Measurements from ENCODE around the gene FAM13A. TPM values are rescaled to one million over a fixed set of nuclear protein-coding genes. Genes with fewer than 3 reads are reported as not detected.

Gene FAM13A
- total and polyA plus RNA-seq, 2 experiments from 2014 or later, result 5.3 to 6.6 TPM

DNA sequence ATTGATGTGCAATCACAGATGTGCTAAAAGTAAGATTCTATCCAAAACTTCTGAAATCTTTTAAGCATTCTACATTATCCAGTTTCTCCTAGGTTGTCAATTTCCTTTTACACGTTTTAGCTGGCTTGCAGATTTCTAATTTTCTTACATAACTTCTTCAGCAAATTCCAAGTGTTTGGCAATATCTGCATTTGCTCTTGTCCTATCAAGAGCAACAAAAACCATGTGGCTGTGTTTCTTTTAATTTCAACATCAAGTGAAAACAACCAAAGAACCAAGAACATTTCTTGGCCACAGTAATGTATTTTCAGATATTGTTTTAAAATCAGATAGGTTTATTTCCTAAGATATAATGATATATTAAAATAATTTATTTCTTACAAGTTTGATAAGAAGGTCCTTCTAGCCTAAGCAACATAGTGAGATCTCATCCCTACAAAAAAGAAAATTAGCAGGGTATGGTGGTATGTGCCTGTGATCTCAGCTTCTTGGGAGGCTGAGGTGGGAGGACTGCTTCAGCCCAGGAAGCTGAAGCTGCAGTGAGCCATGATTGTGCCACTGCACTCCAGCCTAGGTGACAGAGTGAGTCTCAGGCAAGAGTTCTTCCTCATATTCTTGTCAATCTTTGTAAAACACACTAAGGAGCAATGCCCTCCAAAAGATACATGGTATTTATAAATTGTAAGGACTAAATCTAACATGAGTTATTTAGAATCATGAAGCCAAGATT, 228.0 kb downstream of the FAM13A start:
- 12 to 13% methylated on average over 1 of the region's 1 CpG for WGBS, 2 experiments (ENCODE audit: low coverage in 1 of 2, low lambda C conversion rate in 2 of 2, missing lambda C conversion rate in 2 of 2)
- no peak overlapping the region for H3K9ac ChIP-seq
- H4K20me1 ChIP-seq (ENCODE audit: insufficient read depth), result no peaks in the 10 kb centered on the region
- H3K79me2 ChIP-seq (ENCODE audit: insufficient read depth), result no peaks in the 10 kb centered on the region
- H3K9me2 ChIP-seq (ENCODE audit: insufficient read depth), result no peaks in the 10 kb centered on the region
- no peaks in the 10 kb centered on the region for H3K27me3 ChIP-seq (replicated peaks; ENCODE audit: insufficient read depth)
- no peak for DNase-seq
- in situ Hi-C loops (cut with MboI), result no loop called here
- peaks cover 5% of the 10 kb centered on the region; the same call in 1 of the 2 replicates for H3F3A ChIP-seq (ENCODE audit: insufficient read depth)
- TF ChIP-seq EZH2phosphoT487 (IDR thresholded peaks at IDR 0.05; ENCODE audit: insufficient read depth, low read depth), result no peak
- no peak for TF ChIP-seq EZH2 (IDR thresholded peaks at IDR 0.05; ENCODE audit: insufficient read depth, poor library complexity, severe bottlenecking)
- no peak overlapping the region for H3K4me3 ChIP-seq
- no peak overlapping the region for H3K27ac ChIP-seq
- H3K9me3 ChIP-seq (ENCODE audit: low read depth), result no peaks in the 10 kb centered on the region
- H3K4me2 ChIP-seq (ENCODE audit: unreplicated experiment), result no peak overlapping the region
- no peaks in the 10 kb centered on the region for H3K36me3 ChIP-seq (ENCODE audit: low read depth)
- peaks cover 3% of the 10 kb centered on the region; the same call in 1 of the 2 replicates for H3K4me1 ChIP-seq (ENCODE audit: insufficient read depth)
- no peak overlapping the region for H2AFZ ChIP-seq

DNA sequence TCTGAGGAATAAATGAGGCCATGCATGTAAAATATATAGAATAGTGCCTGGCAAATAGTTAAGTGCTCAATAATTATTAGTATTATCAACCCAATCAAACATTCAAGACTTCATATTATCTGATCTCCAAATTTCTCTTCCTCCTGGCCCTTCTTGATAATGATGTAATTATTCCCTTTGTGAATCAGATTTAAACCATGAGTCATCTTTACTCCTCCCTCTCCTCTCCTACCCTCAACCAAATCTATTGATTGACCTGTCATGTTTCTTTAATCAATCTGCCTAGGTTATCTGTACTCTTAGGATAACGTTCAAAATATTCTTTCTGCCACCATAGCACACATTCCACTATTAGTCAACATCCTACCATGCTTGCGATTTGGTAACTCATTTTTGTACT, 229.5 kb downstream of the FAM13A start:
- Histone ChIP-seq H3K4me2 (ENCODE audit: unreplicated experiment) (no peak overlapping the region), H3K9ac (no peak overlapping the region), H3K9me2 (ENCODE audit: insufficient read depth) (no peaks in the 10 kb centered on the region), H3K27me3 (replicated peaks; ENCODE audit: insufficient read depth) (no peaks in the 10 kb centered on the region), H3K27ac (no peak overlapping the region), H3K9me3 (ENCODE audit: low read depth) (no peaks in the 10 kb centered on the region), H3K4me1 (ENCODE audit: insufficient read depth) (peaks cover 12% of the 10 kb centered on the region), H3F3A (ENCODE audit: insufficient read depth) (peaks cover 20% of the 10 kb centered on the region), H4K20me1 (ENCODE audit: insufficient read depth) (no peaks in the 10 kb centered on the region), H3K79me2 (ENCODE audit: insufficient read depth) (no peaks in the 10 kb centered on the region), H3K4me3 (no peak overlapping the region), H3K36me3 (ENCODE audit: low read depth) (no peaks in the 10 kb centered on the region), H2AFZ (no peak overlapping the region)
- 93 to 96% methylated on average over 2 of the region's 2 CpGs for WGBS, 2 experiments (ENCODE audit: low coverage in 1 of 2, low lambda C conversion rate in 2 of 2, missing lambda C conversion rate in 2 of 2)
- in situ Hi-C loops (cut with MboI), result no loop called here
- DNase-seq, result no peak
- TF ChIP-seq EZH2phosphoT487 (IDR thresholded peaks at IDR 0.05; ENCODE audit: insufficient read depth, low read depth) (no peak), EZH2 (IDR thresholded peaks at IDR 0.05; ENCODE audit: insufficient read depth, poor library complexity, severe bottlenecking) (no peak)

DNA sequence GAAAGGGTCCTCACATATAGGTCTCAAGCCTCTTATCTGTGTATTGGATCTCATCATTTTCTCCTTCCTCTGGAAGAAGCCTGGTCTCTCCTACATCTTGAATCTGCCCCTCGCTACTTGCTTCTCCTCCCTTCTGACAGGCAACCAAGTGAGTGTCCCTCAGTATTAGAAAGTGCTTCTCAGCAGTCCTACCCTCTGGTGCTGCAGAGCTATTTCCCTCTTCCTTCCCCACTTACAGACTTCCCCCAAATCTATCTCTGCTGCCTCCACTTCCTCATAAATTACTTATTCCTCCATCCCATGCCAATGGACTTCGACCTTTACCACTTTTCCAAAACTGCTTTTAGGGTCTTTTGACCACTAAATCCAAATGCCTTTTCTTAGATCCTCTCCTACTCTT, 230.2 kb downstream of the FAM13A start:
- Histone ChIP-seq H3K27ac (no peak overlapping the region), H3K4me2 (ENCODE audit: unreplicated experiment) (no peak overlapping the region), H3K9ac (no peak overlapping the region), H3K27me3 (replicated peaks; ENCODE audit: insufficient read depth) (no peaks in the 10 kb centered on the region), H3K4me1 (ENCODE audit: insufficient read depth) (peaks cover 18% of the 10 kb centered on the region), H3K9me3 (ENCODE audit: low read depth) (no peaks in the 10 kb centered on the region), H2AFZ (no peak overlapping the region), H3K4me3 (no peak overlapping the region), H3F3A (ENCODE audit: insufficient read depth) (peaks cover 26% of the 10 kb centered on the region), H3K36me3 (ENCODE audit: low read depth) (no peaks in the 10 kb centered on the region), H3K9me2 (ENCODE audit: insufficient read depth) (no peaks in the 10 kb centered on the region), H4K20me1 (ENCODE audit: insufficient read depth) (no peaks in the 10 kb centered on the region), H3K79me2 (ENCODE audit: insufficient read depth) (no peaks in the 10 kb centered on the region)
- WGBS, 2 experiments (ENCODE audit: low coverage in 1 of 2, low lambda C conversion rate in 2 of 2, missing lambda C conversion rate in 2 of 2), result 100% methylated on average over 2 of the region's 2 CpGs
- no peak for TF ChIP-seq EZH2phosphoT487 (IDR thresholded peaks at IDR 0.05; ENCODE audit: insufficient read depth, low read depth)
- TF ChIP-seq EZH2 (IDR thresholded peaks at IDR 0.05; ENCODE audit: insufficient read depth, poor library complexity, severe bottlenecking), result no peak
- in situ Hi-C loops (cut with MboI), result no loop called here
- no peak for DNase-seq

GRCh38 chr4:88825931-88826330, 231.1 kb downstream of the FAM13A start:
- no peaks in the 10 kb centered on the region for H3K9me3 ChIP-seq (ENCODE audit: low read depth)
- TF ChIP-seq EZH2 (IDR thresholded peaks at IDR 0.05; ENCODE audit: insufficient read depth, poor library complexity, severe bottlenecking), result no peak
- no peak for TF ChIP-seq EZH2phosphoT487 (IDR thresholded peaks at IDR 0.05; ENCODE audit: insufficient read depth, low read depth)
- in situ Hi-C loops (cut with MboI), result no loop called here
- H3K4me3 ChIP-seq, result no peak overlapping the region
- no peak overlapping the region for H3K4me2 ChIP-seq (ENCODE audit: unreplicated experiment)
- peaks cover 26% of the 10 kb centered on the region for H3F3A ChIP-seq (ENCODE audit: insufficient read depth)
- no peak overlapping the region for H3K9ac ChIP-seq
- H3K27me3 ChIP-seq (replicated peaks; ENCODE audit: insufficient read depth), result no peaks in the 10 kb centered on the region
- no peaks in the 10 kb centered on the region for H3K79me2 ChIP-seq (ENCODE audit: insufficient read depth)
- no peak overlapping the region for H2AFZ ChIP-seq
- H3K27ac ChIP-seq, result no peak overlapping the region
- no peaks in the 10 kb centered on the region for H3K9me2 ChIP-seq (ENCODE audit: insufficient read depth)
- DNase-seq, result no peak
- 95 to 96% methylated on average over 2 of the region's 2 CpGs for WGBS, 2 experiments (ENCODE audit: low coverage in 1 of 2, low lambda C conversion rate in 2 of 2, missing lambda C conversion rate in 2 of 2)
- no peaks in the 10 kb centered on the region for H4K20me1 ChIP-seq (ENCODE audit: insufficient read depth)
- H3K4me1 ChIP-seq (ENCODE audit: insufficient read depth), result peaks cover 21% of the 10 kb centered on the region
- H3K36me3 ChIP-seq (ENCODE audit: low read depth), result no peaks in the 10 kb centered on the region
